WTC11 (cell line): Measurements from ENCODE around the gene ALDOB. TPM values are rescaled to one million over a fixed set of nuclear protein-coding genes. Genes with fewer than 3 reads are reported as not detected.

Experiments used
- ATAC-seq: fragments of 200-7000 bp; cut with Tn5 transposase; 2 replicates; pipeline ENCODE4 v1.10.0; 2021; ENCODE audit warnings: mild to moderate bottlenecking, moderate library complexity
- CTCF ChIA-PET: fragments of 300-600 bp; sonication (Branson Sonifier 250); formaldehyde crosslinking; loops from one replicate; lab custom pipeline; 2021; ENCODE audit warnings: antibody characterized with exemption; lab: Charles Lee
- POLR2A ChIA-PET: fragments of 350-600 bp; sonication (Branson Sonifier 250); formaldehyde crosslinking; loops from one replicate; lab custom pipeline; 2021; ENCODE audit warnings: antibody characterized with exemption; lab: Charles Lee
- DNase-seq: peaks from one replicate; pipeline ENCODE4 v3.0.0; 2021; ENCODE audit warnings: low spot score
- H3K27ac Mint-ChIP-seq: 2 replicates; pipeline ENCODE4 v1.8.0; 2021; ENCODE audit warnings: mixed read lengths
- H3K27me3 Mint-ChIP-seq: 2 replicates; pipeline ENCODE4 v1.8.0; 2021; ENCODE audit warnings: low read depth, mild to moderate bottlenecking, moderate library complexity, mixed read lengths
- H3K36me3 Mint-ChIP-seq: 2 replicates; pipeline ENCODE4 v1.8.0; 2021; ENCODE audit warnings: mixed read lengths
- H3K4me1 Mint-ChIP-seq: 2 replicates; pipeline ENCODE4 v1.8.0; 2022; ENCODE audit warnings: mixed read lengths
- H3K4me3 Mint-ChIP-seq: 2 replicates; pipeline ENCODE4 v1.8.0; 2021; ENCODE audit warnings: mild to moderate bottlenecking, moderate library complexity, mixed read lengths
- H3K9me3 Mint-ChIP-seq: 2 replicates; pipeline ENCODE4 v1.8.0; 2021; ENCODE audit warnings: mixed read lengths
- ARID4B ChIP-seq: sonication (generic); formaldehyde crosslinking; IDR thresholded peaks from 2 replicates; pipeline ENCODE4 v1.8.0; 2023; ENCODE audit warnings: missing genetic modification reagents, mild to moderate bottlenecking, borderline replicate concordance
- ATF1 ChIP-seq: sonication (generic); formaldehyde crosslinking; IDR thresholded peaks from 2 replicates; pipeline ENCODE4 v1.8.1; 2023; ENCODE audit warnings: mild to moderate bottlenecking, moderate library complexity, missing genetic modification reagents
- ATF6 ChIP-seq: sonication (generic); formaldehyde crosslinking; IDR thresholded peaks from 2 replicates; pipeline ENCODE4 v1.8.1; 2023; ENCODE audit warnings: mild to moderate bottlenecking, missing genetic modification reagents
- CBFB ChIP-seq: sonication (generic); formaldehyde crosslinking; IDR thresholded peaks from 2 replicates; pipeline ENCODE4 v1.8.1; 2022; ENCODE audit warnings: mild to moderate bottlenecking, low read depth, missing genetic modification reagents
- GRHL2 ChIP-seq: fragments of 250-450 bp; sonication (Bioruptor Pico); IDR thresholded peaks from 2 replicates; pipeline ENCODE4 v1.8.0; 2022; ENCODE audit warnings: mild to moderate bottlenecking, moderate library complexity; ENCODE audit not compliant: insufficient replicate concordance, severe bottlenecking
- GTF2I ChIP-seq: fragments of 250-450 bp; sonication (Bioruptor Pico); conservative IDR thresholded peaks from 2 replicates; pipeline ENCODE4 v1.4.0; 2021; ENCODE audit warnings: mild to moderate bottlenecking
- HMGA2 ChIP-seq: fragments of 250-450 bp; sonication (Bioruptor Pico); IDR thresholded peaks from 2 replicates; pipeline ENCODE4 v1.4.0; 2021; ENCODE audit warnings: mild to moderate bottlenecking, moderate library complexity
- IRF1 ChIP-seq: sonication (generic); formaldehyde crosslinking; IDR thresholded peaks from 2 replicates; pipeline ENCODE4 v1.8.0; 2023; ENCODE audit warnings: missing genetic modification reagents
- MAX ChIP-seq: sonication (generic); formaldehyde crosslinking; IDR thresholded peaks from 2 replicates; pipeline ENCODE4 v1.8.0; 2022; ENCODE audit warnings: mild to moderate bottlenecking, missing genetic modification reagents
- NFATC4 ChIP-seq: fragments of 250-450 bp; sonication (Bioruptor Pico); IDR thresholded peaks from 2 replicates; pipeline ENCODE4 v1.9.0; 2021; ENCODE audit warnings: mild to moderate bottlenecking
- PRRX2 ChIP-seq: fragments of 250-450 bp; sonication (Bioruptor Pico); IDR thresholded peaks from 2 replicates; pipeline ENCODE4 v1.8.0; 2021; ENCODE audit warnings: mild to moderate bottlenecking
- RORB ChIP-seq: fragments of 250-450 bp; sonication (Bioruptor Pico); IDR thresholded peaks from 2 replicates; pipeline ENCODE4 v1.9.0; 2021; ENCODE audit warnings: mild to moderate bottlenecking
- TEAD1 ChIP-seq: sonication (generic); formaldehyde crosslinking; IDR thresholded peaks from 2 replicates; pipeline ENCODE4 v1.8.0; 2022; ENCODE audit warnings: mild to moderate bottlenecking, missing genetic modification reagents
- TP53 ChIP-seq: sonication (generic); formaldehyde crosslinking; IDR thresholded peaks from 2 replicates; pipeline ENCODE4 v1.8.1; 2023; ENCODE audit warnings: mild to moderate bottlenecking, missing genetic modification reagents
- ZNF396 ChIP-seq: fragments of 250-450 bp; sonication (Bioruptor Pico); IDR thresholded peaks from 2 replicates; pipeline ENCODE4 v1.8.0; 2021; ENCODE audit warnings: mild to moderate bottlenecking, moderate library complexity, borderline replicate concordance
- ZNF416 ChIP-seq: fragments of 250-450 bp; sonication (Bioruptor Pico); IDR thresholded peaks from 2 replicates; pipeline ENCODE4 v1.9.0; 2021; ENCODE audit warnings: mild to moderate bottlenecking, inconsistent platforms
- ZNF532 ChIP-seq: fragments of 250-450 bp; sonication (Bioruptor Pico); IDR thresholded peaks from 2 replicates; pipeline ENCODE4 v1.9.0; 2021; ENCODE audit warnings: mild to moderate bottlenecking, borderline replicate concordance
- total RNA-seq: library from RNA; stranded (reverse); gene quantifications from 3 replicates; pipeline ENCODE4 v1.2.3, GENCODE V29; 2021
- TF ChIP-seq, protein P1 (sequence below): sonication (generic); formaldehyde crosslinking; IDR thresholded peaks from 2 replicates; pipeline ENCODE4 v1.8.1; 2022; ENCODE audit warnings: missing genetic modification reagents, borderline replicate concordance
- TF ChIP-seq, protein P2 (sequence below): fragments of 250-450 bp; sonication (Bioruptor Pico); IDR thresholded peaks from 2 replicates; pipeline ENCODE4 v1.9.0; 2021; ENCODE audit warnings: moderate library complexity, mild to moderate bottlenecking, inconsistent platforms, borderline replicate concordance
- TF ChIP-seq, protein P3 (sequence below): fragments of 250-450 bp; sonication (Bioruptor Pico); IDR thresholded peaks from 2 replicates; pipeline ENCODE4 v1.8.0; 2021; ENCODE audit warnings: mild to moderate bottlenecking

The ALDOB gene
- total RNA-seq, 1 experiment from 2014 or later = 0.94 TPM

DNA sequence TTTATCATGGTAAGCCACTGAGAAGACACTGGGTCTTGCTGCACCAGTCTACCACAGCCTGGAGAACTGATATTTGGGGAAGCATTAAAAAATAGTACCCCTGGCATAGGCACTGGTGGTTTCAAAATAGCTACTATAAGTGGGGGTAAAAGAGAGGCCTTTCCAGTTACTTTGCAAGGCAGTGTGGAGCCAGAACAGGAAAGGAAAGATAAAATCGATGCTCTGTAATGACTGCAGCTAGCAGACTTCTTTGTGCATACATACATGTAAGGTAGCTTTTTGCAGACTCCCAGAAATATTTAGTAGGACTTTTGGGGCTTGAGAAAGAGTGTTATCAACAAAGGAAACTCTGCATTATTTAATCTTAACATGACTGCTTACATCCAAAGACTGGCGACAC, 31.3 kb upstream of the ALDOB start:
- Mint-ChIP-seq H3K36me3 (no peaks in the 10 kb centered on the region), H3K4me1 (peaks cover 58% of the 10 kb centered on the region), H3K9me3 (no peaks in the 10 kb centered on the region), H3K27ac (no peak overlapping the region), H3K4me3 (no peak overlapping the region), H3K27me3 (no peaks in the 10 kb centered on the region)
- DNase-seq = no peak
- ATAC-seq = no peak
- TF ChIP-seq GRHL2 (CRISPR knock-in tag) = no peak
- no peak for TF ChIP-seq ZNF532
- no peak for TF ChIP-seq CBFB (CRISPR knock-in tag)
- TF ChIP-seq, protein P1, sequence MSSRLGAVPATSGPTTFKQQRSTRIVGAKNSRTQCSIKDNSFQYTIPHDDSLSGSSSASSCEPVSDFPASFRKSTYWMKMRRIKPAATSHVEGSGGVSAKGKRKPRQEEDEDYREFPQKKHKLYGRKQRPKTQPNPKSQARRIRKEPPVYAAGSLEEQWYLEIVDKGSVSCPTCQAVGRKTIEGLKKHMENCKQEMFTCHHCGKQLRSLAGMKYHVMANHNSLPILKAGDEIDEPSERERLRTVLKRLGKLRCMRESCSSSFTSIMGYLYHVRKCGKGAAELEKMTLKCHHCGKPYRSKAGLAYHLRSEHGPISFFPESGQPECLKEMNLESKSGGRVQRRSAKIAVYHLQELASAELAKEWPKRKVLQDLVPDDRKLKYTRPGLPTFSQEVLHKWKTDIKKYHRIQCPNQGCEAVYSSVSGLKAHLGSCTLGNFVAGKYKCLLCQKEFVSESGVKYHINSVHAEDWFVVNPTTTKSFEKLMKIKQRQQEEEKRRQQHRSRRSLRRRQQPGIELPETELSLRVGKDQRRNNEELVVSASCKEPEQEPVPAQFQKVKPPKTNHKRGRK = no peak
- no peak for TF ChIP-seq RORB (CRISPR knock-in tag)
- no peak for TF ChIP-seq IRF1 (CRISPR knock-in tag)
- TF ChIP-seq GTF2I (CRISPR knock-in tag) = no peak
- TF ChIP-seq PRRX2 (CRISPR knock-in tag) = no peak
- TF ChIP-seq NFATC4 = no peak
- no peak for TF ChIP-seq ZNF416 (CRISPR knock-in tag)
- TF ChIP-seq HMGA2 (CRISPR knock-in tag) = no peak
- no peak for TF ChIP-seq TP53 (CRISPR knock-in tag)
- no peak for TF ChIP-seq ATF1 (CRISPR knock-in tag)
- TF ChIP-seq, protein P2, sequence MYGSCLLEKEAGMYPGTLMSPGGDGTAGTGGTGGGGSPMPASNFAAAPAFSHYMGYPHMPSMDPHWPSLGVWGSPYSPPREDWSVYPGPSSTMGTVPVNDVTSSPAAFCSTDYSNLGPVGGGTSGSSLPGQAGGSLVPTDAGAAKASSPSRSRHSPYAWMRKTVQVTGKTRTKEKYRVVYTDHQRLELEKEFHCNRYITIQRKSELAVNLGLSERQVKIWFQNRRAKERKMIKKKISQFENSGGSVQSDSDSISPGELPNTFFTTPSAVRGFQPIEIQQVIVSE (CRISPR knock-in tag) = no peak
- TF ChIP-seq MAX (CRISPR knock-in tag) = no peak
- no peak for TF ChIP-seq ATF6 (CRISPR knock-in tag)
- TF ChIP-seq TEAD1 = no peak
- TF ChIP-seq, protein P3, sequence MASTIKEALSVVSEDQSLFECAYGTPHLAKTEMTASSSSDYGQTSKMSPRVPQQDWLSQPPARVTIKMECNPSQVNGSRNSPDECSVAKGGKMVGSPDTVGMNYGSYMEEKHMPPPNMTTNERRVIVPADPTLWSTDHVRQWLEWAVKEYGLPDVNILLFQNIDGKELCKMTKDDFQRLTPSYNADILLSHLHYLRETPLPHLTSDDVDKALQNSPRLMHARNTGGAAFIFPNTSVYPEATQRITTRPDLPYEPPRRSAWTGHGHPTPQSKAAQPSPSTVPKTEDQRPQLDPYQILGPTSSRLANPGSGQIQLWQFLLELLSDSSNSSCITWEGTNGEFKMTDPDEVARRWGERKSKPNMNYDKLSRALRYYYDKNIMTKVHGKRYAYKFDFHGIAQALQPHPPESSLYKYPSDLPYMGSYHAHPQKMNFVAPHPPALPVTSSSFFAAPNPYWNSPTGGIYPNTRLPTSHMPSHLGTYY = no peak
- TF ChIP-seq ARID4B = no peak
- TF ChIP-seq ZNF396 = no peak
- POLR2A ChIA-PET = interaction anchor here (1.9 kb wide), 1 partner anchor 20 kb away, joined by 9 read pairs; a partner anchor contains a TSS
- CTCF ChIA-PET = interaction anchor here (0.8 to 7.0 kb wide), 8 partner anchors 8 to 79 kb away, joined by 3 to 39 read pairs (median 14); partner anchors contain the start of gene RNF20
